GM13977 (cell line): Measurements from ENCODE around the gene SNX33.
A peak's percentile ranks its signal among the peaks of the same experiment; 100 is the strongest.
"Not testable (repeated sequence)": the region's sequence is repeated elsewhere in the genome, so short reads cannot be mapped to it uniquely, and the experiment has no call there.

Experiments
- DNase-seq: peaks from one replicate; pipeline ENCODE4 v3.0.0; 2012; ENCODE audit warnings: low spot score
- in situ Hi-C: fragments of 300-500 bp; cut with MboI; formaldehyde crosslinking; loops from one replicate; pipeline ENCODE4 v1.12.0; 2022; ENCODE audit warnings: low sequenced_read_pairs, low pct_unique_long_range_greater_than_20kb, mixed read lengths, inconsistent platforms; ENCODE audit not compliant: unreplicated experiment
- TF ChIP-seq, protein P1 (sequence below): IDR thresholded peaks from 2 replicates; pipeline ENCODE4 v1.5.1; 2012; ENCODE audit warnings: mild to moderate bottlenecking, control low read depth; ENCODE audit not compliant: insufficient read depth; ENCODE audit errors: extremely low read depth, missing control alignments

SNX33 gene

DNA sequence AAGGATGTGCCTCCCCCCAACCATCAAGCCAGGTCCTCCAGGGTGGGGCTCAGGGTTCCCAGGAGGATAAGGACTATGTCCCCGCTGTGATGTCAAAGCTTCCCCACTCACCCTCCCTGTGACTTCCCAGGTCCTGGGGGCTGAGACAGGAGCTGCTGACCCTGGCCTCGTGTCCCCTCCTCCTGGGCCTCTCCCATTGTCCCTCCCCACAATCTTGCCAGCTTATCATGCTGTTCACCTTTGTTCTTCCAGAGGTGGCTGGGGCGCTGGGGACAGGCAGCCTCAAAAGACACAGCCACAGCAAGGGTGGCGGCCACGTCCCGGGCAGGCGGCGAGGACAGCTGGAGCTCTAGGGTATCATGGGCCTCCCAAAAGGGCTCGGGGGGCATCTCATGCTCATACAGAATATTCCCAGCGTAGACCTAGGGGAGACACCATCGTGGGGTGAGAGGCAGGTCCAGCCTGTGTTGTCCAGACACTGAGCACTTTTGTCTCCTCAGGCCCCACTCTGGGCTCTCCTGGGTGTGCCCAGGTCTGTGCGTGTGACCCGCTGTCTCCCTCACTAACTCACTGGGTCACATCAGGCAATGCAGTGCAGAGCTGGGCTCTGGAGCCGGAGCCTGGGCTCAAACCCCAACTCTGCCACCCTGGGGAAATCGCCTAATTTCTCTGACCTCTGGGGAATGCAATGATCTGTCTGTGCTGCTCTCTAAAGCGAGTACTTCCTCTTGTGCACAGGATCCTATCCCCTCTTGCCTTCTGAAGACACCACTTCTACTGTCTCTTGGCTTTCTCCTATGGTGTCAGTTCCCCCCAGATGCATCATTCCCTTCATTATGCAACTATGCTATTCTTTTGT, 30.0 kb downstream of the SNX33 start:
- no peak for DNase-seq
- TF ChIP-seq, protein P1, sequence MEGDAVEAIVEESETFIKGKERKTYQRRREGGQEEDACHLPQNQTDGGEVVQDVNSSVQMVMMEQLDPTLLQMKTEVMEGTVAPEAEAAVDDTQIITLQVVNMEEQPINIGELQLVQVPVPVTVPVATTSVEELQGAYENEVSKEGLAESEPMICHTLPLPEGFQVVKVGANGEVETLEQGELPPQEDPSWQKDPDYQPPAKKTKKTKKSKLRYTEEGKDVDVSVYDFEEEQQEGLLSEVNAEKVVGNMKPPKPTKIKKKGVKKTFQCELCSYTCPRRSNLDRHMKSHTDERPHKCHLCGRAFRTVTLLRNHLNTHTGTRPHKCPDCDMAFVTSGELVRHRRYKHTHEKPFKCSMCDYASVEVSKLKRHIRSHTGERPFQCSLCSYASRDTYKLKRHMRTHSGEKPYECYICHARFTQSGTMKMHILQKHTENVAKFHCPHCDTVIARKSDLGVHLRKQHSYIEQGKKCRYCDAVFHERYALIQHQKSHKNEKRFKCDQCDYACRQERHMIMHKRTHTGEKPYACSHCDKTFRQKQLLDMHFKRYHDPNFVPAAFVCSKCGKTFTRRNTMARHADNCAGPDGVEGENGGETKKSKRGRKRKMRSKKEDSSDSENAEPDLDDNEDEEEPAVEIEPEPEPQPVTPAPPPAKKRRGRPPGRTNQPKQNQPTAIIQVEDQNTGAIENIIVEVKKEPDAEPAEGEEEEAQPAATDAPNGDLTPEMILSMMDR = no peak
- in situ Hi-C loops = no loop called here

DNA sequence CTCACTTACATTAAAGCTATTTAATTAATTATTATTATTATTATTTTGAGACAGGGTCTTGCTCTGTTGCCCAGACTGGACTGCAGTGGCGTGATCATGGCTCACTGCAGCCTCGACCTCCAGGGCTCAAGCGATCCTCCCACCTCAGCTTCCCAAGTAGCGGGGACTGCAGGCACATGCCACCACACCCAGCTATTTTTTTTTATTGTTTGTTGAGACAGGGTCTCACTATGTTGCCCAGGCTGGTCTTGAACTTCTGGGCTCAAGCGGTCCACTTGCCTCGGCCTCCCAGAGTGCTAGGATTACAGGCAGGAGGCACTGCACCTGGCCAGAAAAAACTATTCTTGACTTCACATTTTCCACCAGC, 30.6 kb downstream of the SNX33 start:
- in situ Hi-C loops = not testable (repeated sequence)

DNA sequence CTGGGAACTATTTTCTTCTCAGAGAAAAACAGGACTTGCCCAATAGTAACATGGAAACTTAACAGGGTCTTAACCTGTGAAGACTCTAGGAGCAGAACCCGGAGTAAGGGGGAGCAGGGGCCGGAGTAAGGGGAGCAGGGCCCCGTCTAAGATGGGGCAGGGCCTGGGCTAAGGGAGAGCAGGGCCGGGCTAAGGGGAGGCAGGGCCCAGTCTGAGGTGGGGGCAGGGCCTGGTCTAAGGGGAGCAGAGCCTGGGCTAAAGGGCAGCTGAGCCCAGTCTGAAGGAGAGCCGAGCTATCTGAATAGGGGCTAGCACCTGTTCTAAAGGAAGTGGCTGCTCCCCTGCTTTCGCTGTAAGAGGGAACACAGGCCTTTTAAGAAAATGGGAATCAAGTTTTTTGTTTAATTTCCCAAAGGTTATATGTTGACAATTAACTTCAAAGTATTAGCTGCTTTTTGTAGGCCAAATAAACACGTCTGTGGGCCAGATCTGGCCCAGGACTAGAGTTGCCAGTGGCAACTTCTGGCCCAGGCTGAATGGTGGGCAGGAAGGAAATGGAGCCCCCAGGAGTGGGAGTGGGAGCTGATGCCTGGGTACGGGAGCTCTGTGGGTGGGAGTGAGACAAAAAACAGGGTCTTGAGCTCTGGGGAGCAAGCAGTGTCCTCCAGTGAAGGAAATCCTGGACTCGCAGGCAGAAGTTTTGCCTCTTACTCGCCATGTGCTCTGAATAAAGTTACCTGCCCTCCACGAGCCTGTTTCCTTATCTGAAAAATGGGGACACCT, 32.5 kb downstream of the SNX33 start:
- TF ChIP-seq, protein P1 = no peak
- in situ Hi-C loops = no loop called here

More for the DNA sequence above, 30.6 kb downstream of the SNX33 start:
- DNase-seq = not testable (repeated sequence)

DNA sequence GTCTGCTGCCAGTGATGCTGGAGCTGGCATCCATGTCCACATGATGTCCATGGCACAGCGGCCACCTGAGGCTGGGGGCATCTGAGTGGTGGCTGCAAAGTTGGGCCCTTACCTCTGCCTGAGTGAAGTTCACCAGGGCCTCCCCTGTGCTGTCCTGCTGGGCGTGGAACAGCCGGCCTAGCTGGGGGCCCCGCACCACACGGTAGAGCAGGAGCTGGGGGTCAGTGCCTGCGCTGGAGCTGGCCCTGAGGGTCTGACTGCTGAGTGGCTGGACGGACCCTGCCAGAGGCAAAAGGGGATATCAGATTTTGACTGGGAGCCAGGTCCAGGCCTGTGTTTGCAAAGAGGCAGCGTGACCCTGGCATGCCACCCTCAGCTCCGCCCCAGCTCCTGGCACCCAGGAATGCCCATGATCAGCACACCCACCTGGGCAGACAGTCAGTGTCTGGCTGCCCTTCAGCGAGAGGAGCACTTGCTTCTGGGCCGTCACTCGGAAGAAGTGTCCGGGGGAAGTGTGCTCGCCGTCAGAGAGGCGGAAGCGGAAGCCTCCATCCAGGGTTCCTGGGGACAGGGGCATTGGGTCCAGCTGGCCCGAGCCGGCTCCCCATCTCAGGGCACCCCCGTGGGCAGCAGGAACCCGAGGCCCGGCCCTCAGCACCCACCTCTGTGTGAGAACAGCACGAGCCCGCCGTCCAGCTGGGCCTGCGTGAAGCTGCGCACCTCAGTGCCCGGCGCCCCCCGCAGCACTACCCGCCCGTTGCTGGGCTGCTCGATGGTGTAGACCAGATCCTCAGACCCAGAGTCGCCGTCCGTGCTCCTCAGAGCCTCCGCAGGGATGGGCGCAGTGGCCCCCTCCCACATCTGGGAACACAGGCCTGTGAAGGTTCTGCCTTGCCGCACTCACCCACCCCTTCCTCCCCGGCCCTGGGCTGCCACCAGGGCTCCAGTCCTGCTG, 34.7 kb downstream of the SNX33 start:
- DNase-seq = no peak
- TF ChIP-seq, protein P1 = no peak
- in situ Hi-C loops = no loop called here

More for the DNA sequence above, 32.5 kb downstream of the SNX33 start:
- no peak for DNase-seq

DNA sequence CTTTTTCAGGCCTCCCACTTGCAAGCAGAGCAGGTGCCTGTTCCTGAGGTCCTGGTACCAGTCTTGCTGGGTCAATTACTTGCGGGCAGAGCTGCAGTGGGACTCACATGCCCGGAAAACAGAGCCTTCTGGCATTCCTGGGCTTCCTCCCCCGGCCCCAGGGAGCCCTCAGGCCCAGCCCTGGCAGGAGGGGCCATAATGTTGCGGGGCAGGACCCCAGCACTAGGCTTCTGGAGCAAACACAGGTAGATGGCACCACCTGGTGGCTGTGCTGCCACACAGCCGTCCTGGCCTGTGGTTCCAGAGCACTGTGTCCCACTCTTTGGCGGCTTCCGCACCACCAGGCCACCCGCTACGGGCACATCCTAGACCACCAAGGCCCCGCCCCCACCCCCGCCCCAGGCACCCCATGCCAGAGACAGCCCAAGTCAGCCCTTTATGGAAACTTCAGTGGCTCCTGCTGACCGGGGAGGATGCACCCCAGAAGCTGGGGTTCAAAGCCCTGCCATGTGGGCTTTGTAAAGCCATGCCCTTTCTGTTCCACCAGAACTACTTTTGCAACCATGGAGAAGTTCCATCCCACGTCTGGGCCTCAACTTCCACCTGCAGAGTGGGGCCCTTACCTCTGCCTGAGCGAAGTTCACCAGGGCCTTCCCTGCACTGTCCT, 36.1 kb downstream of the SNX33 start:
- in situ Hi-C loops = not testable (repeated sequence)
- DNase-seq = peak; percentile 91
- TF ChIP-seq, protein P1 = peak; percentile 92

DNA sequence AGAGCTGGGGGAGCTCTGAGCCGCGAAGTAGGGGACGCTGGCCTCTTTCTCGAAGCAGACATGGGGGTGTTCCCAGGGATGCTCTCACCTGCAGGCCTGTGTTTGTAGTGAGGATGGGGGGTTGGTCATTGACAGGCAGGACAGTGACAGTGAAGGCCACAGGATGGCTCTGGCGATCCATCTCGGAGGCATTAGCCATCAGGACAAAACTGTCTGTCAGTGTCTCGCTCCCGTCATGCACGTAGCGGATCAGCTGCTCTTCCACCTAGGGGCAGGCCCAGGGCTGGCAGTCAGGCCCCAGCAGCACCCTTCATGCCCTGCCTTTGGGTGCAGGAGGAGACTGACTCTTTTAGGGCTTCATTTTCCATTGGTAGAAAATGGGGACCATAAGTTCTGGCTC, 36.9 kb downstream of the SNX33 start:
- in situ Hi-C loops = no loop called here
- TF ChIP-seq, protein P1 = no peak
- DNase-seq = no peak
